Muscle layer of duodenum (tissue), 2 donors: ENCODE data around the gene HYPK.

ENCODE experiments used
- H3K27ac ChIP-seq: one replicate; pipeline ENCODE4 v1.7.0; 2013; ENCODE audit warnings: mild to moderate bottlenecking, low read length
- H3K27me3 ChIP-seq: one replicate; pipeline ENCODE4 v1.7.0; 2013; ENCODE audit warnings: low read depth, mild to moderate bottlenecking, control low read depth, low read length
- H3K36me3 ChIP-seq, 2 donors: one replicate each; pipeline ENCODE4 v1.7.0; 2013; ENCODE audit warnings: low read length in 2 of 2, control low read depth in 1 of 2, mild to moderate bottlenecking in 1 of 2; ENCODE audit not compliant: insufficient read depth in 2 of 2, control insufficient read depth in 1 of 2
- H3K4me1 ChIP-seq, 2 donors: one replicate each; pipeline ENCODE4 v1.7.0; 2013; ENCODE audit warnings: low read length in 2 of 2, mild to moderate bottlenecking in 2 of 2, control low read depth in 1 of 2, moderate library complexity in 1 of 2; ENCODE audit not compliant: insufficient read depth in 2 of 2, control insufficient read depth in 1 of 2
- H3K4me3 ChIP-seq, 2 donors: one replicate each; pipeline ENCODE4 v1.7.0; 2013; ENCODE audit warnings: low read length in 2 of 2, low read depth in 1 of 2, mild to moderate bottlenecking in 1 of 2
- H3K9me3 ChIP-seq, 2 donors: one replicate each; pipeline ENCODE4 v1.7.0; 2013; ENCODE audit warnings: low read length in 2 of 2, control low read depth in 1 of 2, mild to moderate bottlenecking in 1 of 2; ENCODE audit not compliant: control insufficient read depth in 1 of 2
- donor health status: healthy.

HYPK gene

DNA sequence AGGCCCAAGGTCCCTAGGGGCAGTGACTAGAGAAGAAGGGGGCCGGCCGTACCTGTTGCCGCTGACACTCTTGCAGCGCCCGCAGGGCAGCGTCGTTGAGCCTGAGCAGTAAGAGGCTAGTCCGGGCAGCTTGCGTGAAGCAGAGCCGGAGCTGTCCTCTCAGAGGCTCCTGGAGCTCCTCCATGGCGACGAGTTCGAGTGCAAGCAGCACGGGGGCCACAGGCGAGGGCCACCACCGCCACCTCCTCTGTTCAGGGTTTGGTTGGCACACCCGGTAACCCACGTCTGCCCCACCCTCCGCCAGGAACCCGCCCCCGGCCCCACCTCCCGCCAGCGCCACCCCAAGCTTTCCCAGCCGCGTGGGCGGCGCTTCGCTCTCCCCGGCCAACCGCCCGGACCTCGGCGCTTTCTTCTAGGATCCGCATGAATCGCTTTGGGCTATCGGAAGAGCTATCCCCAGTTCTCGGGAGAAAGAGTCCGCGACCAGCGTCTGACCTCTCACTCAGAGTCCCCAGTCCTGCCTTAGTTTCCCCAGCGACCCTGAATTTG lies 23.6 kb upstream of the HYPK start, which contains the start of gene ELL3:
TSS of gene ELL3 (minus strand) at position 249 of the 549 bp plus-strand sequence. CDS start at position 184, 65 bp downstream.
- no peaks in the 10 kb centered on the region for H3K9me3 ChIP-seq
- peak within 1 kb of the TSS; percentile 84 to 85 for H3K4me3 ChIP-seq
- H3K4me1 ChIP-seq = peaks cover 0 to 6% of the 10 kb centered on the region in 2 donors
- peaks cover 14 to 15% of the 10 kb centered on the region in 2 donors for H3K36me3 ChIP-seq
- H3K27me3 ChIP-seq = no peaks in the 10 kb centered on the region
- H3K27ac ChIP-seq = peak within 1 kb of the TSS; percentile 84

DNA sequence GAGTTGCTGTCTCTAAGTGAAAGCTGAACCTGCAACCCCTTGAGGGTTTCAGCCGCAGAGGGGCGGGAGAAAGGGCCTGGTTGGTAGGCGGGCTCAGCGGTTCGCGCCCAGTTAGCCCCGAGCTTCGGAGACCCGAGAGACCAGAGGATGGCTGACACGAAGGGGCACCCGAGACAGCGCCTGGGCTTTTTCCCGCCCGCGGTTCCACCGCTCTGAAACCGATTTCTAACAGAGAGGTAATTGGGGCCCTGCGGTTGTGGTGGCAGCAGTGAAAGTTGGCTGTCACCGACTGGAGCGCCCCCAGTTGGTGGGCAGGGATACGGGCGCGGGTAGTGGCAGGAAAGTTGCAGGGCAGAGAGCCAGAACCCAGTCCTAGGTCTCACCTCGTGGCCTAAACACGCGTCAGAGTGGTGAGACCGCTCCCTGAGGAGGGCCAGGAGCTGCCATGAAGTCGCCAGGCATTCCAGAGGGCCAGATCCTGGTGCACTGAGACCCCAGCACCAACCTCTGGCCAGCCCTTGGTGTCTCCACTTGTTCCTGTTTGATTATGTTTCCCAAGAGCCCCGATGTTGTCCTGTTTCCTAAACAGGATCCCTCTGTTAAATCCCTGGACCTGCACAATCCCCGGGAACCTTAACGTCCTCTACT lies 23.0 kb upstream of the HYPK start:
- peak overlapping the region; percentile 84 to 85 for H3K4me3 ChIP-seq
- no peaks in the 10 kb centered on the region for H3K27me3 ChIP-seq
- H3K27ac ChIP-seq = peak overlapping the region; percentile 84
- peaks cover 0 to 6% of the 10 kb centered on the region in 2 donors for H3K4me1 ChIP-seq
- H3K36me3 ChIP-seq = peaks cover 9 to 10% of the 10 kb centered on the region in 2 donors
- H3K9me3 ChIP-seq = no peaks in the 10 kb centered on the region

DNA sequence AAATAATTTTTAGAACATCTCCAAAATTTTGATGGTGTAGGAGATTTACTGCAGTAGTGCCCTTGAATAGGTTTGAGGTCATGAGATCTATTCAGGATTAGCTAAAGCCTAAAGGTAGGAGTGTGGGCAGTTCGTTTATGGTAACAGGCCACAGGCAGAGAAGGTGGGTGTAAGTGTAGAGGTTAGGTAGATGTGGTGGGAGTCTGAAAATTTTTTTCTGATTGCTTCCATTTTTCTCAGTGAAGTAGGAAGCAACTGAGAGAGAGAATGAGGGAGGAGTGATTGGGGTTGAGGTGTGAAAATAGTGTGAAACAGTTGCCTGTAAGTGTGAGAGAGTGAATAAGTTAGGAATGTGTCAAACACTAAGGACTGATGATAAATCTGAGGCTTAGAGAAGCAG lies 21.4 kb upstream of the HYPK start:
- Histone ChIP-seq H3K27me3 (no peaks in the 10 kb centered on the region), H3K27ac (no peak overlapping the region), H3K4me3 (no peak overlapping the region), H3K9me3 (no peaks in the 10 kb centered on the region), H3K36me3 (no peaks in the 10 kb centered on the region), H3K4me1 (peaks cover 0 to 6% of the 10 kb centered on the region in 2 donors)

DNA sequence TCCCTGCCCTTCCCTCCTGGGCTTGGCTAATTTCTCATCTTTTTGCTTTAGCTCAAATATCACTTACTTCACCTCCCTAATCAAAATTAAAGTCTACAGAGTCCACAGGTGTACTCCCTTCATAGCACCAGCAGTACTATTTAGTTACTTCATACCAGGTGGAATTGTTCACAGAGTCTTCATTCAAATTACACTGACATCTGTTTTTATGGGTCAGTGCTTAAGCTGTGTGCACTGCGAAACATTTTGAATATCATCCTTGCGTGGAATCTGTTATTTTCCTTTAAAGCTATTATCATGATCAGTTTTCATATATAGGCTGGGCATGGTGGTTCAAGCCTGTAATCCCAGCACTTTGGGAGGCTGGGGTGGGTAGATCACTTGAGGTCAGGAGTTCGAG lies 11.0 kb upstream of the HYPK start:
- peaks cover 10 to 13% of the 10 kb centered on the region in 2 donors for H3K36me3 ChIP-seq
- H3K27ac ChIP-seq = no peak overlapping the region
- no peaks in the 10 kb centered on the region for H3K27me3 ChIP-seq
- H3K4me1 ChIP-seq = peaks cover 10 to 13% of the 10 kb centered on the region in 2 donors
- no peak overlapping the region for H3K4me3 ChIP-seq
- H3K9me3 ChIP-seq = no peaks in the 10 kb centered on the region

DNA sequence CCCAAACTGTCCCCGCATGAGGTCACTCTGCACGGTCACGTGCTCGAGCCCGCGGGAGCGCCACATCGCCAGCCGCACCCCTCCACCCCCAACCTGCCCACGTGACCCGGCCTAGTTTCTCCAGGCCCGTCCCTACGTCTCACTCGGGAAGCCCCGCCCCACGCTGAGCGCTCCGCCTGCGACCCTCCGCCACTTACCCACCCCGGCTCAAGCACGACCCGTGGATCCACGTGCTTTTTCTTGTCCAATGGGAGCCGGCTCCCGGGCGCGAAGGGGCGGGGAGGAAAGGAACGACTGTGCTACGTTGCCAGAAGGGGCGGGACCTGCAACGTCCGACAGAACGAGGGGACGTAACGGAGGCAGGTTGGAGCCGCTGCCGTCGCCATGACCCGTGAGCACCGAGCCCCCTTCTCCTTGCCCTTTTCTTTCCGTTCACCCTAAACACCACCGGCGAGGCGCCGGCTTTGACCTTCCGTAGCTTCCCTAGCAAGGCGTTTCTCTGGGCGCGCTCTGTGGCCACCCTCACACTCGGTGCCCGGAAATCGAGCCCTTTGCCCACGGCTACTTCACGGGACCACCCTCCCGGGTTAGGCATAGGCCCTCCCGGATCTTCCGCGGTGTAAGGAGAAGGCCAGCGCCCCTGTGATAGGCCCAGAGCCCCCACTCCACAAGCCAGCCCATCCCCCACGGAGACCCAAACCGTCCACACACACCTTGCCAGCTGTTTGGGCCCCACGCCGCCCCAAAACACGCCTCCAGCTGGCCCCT lies 8.2 kb upstream of the HYPK start, which contains the start of gene SERF2:
TSS of gene SERF2 (plus strand) at position 328 of the 768 bp plus-strand sequence. CDS start at position 385, 57 bp downstream.
- Histone ChIP-seq H3K4me1 (peaks cover 10 to 35% of the 10 kb centered on the region in 2 donors), H3K27me3 (no peaks in the 10 kb centered on the region), H3K27ac (peak within 1 kb of the TSS; percentile 99), H3K9me3 (no peaks in the 10 kb centered on the region), H3K4me3 (peak within 1 kb of the TSS; percentile 86 to 88), H3K36me3 (peaks cover 35 to 39% of the 10 kb centered on the region in 2 donors)

DNA sequence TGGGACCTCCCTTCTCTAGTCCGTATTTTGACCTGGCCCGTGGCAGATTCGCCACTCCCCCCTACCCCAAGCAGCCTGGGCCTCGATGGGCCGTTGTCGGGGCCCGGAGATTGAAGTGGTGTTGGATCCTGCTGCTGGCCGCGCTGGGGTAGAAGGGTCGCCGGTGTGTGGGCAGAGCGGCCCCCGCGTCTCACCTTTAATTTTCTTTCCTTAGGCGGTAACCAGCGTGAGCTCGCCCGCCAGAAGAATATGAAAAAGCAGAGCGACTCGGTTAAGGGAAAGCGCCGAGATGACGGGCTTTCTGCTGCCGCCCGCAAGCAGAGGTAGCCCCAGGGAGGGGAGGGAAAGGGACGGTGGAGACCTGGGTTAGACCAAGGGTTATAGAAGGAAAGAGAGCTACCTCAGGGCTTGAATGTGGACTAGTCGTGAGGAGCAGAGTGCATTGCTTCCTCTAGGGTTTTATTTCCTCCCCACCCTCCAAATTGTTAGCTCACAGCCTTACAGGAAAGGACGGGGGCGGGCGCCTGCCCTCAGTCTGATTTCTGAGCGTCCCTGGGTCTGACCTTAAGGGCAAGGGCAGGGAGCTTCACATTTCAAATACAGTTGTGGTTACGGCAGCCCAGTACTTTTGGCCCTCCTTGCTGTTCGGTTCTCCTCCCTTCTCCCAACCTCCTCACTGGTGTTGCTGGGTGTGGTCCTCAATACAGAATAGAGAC lies 7.5 kb upstream of the HYPK start:
- peaks cover 13 to 35% of the 10 kb centered on the region in 2 donors for H3K4me1 ChIP-seq
- H3K4me3 ChIP-seq = peak overlapping the region; percentile 86 to 88
- no peaks in the 10 kb centered on the region for H3K27me3 ChIP-seq
- H3K36me3 ChIP-seq = peaks cover 38 to 39% of the 10 kb centered on the region in 2 donors
- peak overlapping the region; percentile 99 for H3K27ac ChIP-seq
- no peaks in the 10 kb centered on the region for H3K9me3 ChIP-seq

DNA sequence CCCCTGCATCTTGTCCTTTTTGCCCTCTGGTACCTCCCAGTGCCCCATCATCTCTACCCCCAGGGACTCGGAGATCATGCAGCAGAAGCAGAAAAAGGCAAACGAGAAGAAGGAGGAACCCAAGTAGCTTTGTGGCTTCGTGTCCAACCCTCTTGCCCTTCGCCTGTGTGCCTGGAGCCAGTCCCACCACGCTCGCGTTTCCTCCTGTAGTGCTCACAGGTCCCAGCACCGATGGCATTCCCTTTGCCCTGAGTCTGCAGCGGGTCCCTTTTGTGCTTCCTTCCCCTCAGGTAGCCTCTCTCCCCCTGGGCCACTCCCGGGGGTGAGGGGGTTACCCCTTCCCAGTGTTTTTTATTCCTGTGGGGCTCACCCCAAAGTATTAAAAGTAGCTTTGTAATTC lies 6.8 kb upstream of the HYPK start:
- peaks cover 18 to 35% of the 10 kb centered on the region in 2 donors for H3K4me1 ChIP-seq
- no peaks in the 10 kb centered on the region for H3K27me3 ChIP-seq
- peak overlapping the region; percentile 86 to 88 for H3K4me3 ChIP-seq
- no peaks in the 10 kb centered on the region for H3K9me3 ChIP-seq
- peaks cover 40 to 42% of the 10 kb centered on the region in 2 donors for H3K36me3 ChIP-seq
- H3K27ac ChIP-seq = peak overlapping the region; percentile 99

DNA sequence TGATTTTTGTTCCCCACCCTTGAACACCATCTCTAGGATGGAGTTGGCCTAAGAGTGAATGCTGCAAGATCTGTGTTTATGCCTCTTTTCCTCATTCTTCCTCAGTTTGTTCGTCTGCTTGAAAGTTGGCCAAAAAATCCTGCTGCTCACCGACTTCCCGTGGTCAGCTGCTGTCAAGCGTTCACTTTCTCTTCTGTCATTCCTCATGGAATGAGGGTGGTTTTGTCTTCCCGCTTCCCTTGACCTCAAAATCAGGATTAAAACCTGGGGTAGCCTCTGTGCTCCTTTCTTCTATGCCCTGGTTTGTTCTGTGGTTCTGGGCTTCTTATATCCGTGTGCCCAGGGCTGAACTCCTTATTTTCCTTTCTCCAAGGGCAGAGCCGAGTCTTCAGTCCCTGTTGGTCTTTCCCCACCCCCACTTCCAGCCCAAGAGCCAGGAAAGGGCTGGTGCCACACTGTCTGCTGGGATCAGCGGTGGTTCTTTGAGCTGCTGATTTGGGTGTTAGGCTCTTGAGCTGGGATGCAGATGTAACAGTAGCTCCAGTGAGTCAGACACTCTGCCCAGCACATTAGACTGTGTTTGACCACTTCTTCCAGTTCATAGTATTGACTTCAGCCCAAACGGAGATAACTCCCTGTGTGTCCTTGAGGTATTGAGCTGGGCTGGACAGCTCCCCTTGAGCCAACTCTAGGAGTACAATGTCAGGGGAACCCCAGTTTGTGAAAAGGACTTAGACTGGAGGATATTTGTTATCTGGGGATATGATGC lies 5.9 kb upstream of the HYPK start:
- Histone ChIP-seq H3K4me3 (no peak overlapping the region), H3K4me1 (peaks cover 19 to 35% of the 10 kb centered on the region in 2 donors)

DNA sequence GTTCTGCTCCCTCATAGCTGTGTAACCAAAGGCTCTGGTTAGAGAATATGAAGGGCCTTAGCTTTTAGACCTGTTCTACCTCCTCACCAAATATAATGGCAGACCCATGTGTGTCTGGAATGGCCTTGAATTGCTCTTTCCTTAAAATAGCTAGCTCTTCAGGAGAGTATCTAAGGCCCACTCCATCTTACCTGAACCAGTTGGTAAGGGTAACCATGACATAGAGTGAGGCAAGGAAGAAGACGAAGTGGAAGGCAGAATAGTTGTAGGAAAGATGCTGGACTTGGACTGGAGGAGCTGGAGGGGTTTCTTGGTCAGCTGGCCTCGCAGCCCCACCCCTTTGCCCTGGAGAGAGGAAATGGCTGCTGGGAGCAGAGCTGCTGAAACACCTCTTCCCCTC lies 5.2 kb upstream of the HYPK start:
- Histone ChIP-seq H3K27ac (no peak overlapping the region), H3K27me3 (no peaks in the 10 kb centered on the region), H3K4me3 (no peak overlapping the region), H3K36me3 (peaks cover 50 to 52% of the 10 kb centered on the region in 2 donors), H3K4me1 (peaks cover 25 to 41% of the 10 kb centered on the region in 2 donors), H3K9me3 (no peaks in the 10 kb centered on the region)

More for the DNA sequence above, 5.9 kb upstream of the HYPK start:
- peaks cover 47 to 49% of the 10 kb centered on the region in 2 donors for H3K36me3 ChIP-seq
- peak overlapping the region; percentile 99 for H3K27ac ChIP-seq
- H3K27me3 ChIP-seq = no peaks in the 10 kb centered on the region
- no peaks in the 10 kb centered on the region for H3K9me3 ChIP-seq

DNA sequence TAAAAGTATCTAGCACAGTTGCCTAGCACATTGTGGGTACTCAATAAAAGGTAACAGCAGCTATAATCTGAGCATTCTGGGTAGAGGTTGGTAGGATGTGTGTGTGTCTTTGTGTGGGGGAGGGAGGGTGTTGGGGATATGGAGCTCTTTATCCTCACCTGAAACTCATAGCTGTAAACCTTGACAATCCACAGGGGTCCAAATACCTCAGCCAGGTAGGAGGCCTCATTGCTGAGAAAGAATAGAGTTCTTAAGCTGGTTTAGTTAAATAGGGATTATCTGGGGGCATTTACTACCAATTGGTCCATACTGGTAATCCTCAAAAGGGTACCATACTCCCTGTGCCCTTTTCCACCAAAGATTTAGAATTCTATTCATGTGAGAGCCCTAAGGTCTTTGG lies 4.4 kb upstream of the HYPK start:
- H3K27ac ChIP-seq = no peak overlapping the region
- H3K36me3 ChIP-seq = peaks cover 50 to 52% of the 10 kb centered on the region in 2 donors
- no peak overlapping the region for H3K4me3 ChIP-seq
- H3K9me3 ChIP-seq = no peaks in the 10 kb centered on the region
- H3K27me3 ChIP-seq = no peaks in the 10 kb centered on the region
- H3K4me1 ChIP-seq = peaks cover 25 to 43% of the 10 kb centered on the region in 2 donors
